ENCODE results near the gene TBC1D1. TPM values are rescaled to one million over a fixed set of nuclear protein-coding genes. Genes with fewer than 3 reads are reported as not detected.

TBC1D1 gene
- total RNA-seq, 1 donor from 2014 or later: 58.5 TPM

GRCh38 chr4:38164346-38164745 lies 273.5 kb downstream of the TBC1D1 start:
- Mint-ChIP-seq H3K9me3 (peaks cover 16% of the 10 kb centered on the region), H3K4me3 (ENCODE audit: low read depth) (no peak overlapping the region), H3K36me3 (ENCODE audit: low read depth) (peaks cover 3% of the 10 kb centered on the region), H3K27ac (no peak overlapping the region), H3K27me3 (ENCODE audit: low read depth) (peaks cover 15% of the 10 kb centered on the region), H3K4me1 (ENCODE audit: low read depth) (peaks cover 34% of the 10 kb centered on the region)
- no peak for DNase-seq (ENCODE audit: low spot score)
- intact Hi-C loops (cut with micrococcal nuclease): loop anchor here (10.0 kb wide), 1 partner anchor 360 kb away; no protein-coding TSS in a partner anchor

- intact Hi-C loops (cut with micrococcal nuclease): loop anchor here (10.0 kb wide), 1 partner anchor 359 kb away; no protein-coding TSS in a partner anchor
- Mint-ChIP-seq H3K9me3 (peaks cover 16% of the 10 kb centered on the region), H3K4me1 (ENCODE audit: low read depth) (peaks cover 26% of the 10 kb centered on the region), H3K36me3 (ENCODE audit: low read depth) (peaks cover 3% of the 10 kb centered on the region), H3K27ac (no peak overlapping the region), H3K4me3 (ENCODE audit: low read depth) (no peak overlapping the region), H3K27me3 (ENCODE audit: low read depth) (peaks cover 28% of the 10 kb centered on the region)
- no peak for DNase-seq (ENCODE audit: low spot score)
Observed at GRCh38 chr4:38166082-38166481, 275.2 kb downstream of the TBC1D1 start.

GRCh38 chr4:38166768-38167167 lies 275.9 kb downstream of the TBC1D1 start:
- no peak overlapping the region for H3K27ac Mint-ChIP-seq
- H3K4me3 Mint-ChIP-seq (ENCODE audit: low read depth): no peak overlapping the region
- peaks cover 28% of the 10 kb centered on the region for H3K27me3 Mint-ChIP-seq (ENCODE audit: low read depth)
- H3K9me3 Mint-ChIP-seq: peaks cover 16% of the 10 kb centered on the region
- H3K36me3 Mint-ChIP-seq (ENCODE audit: low read depth): peaks cover 3% of the 10 kb centered on the region
- no peak for DNase-seq (ENCODE audit: low spot score)
- intact Hi-C loops (cut with micrococcal nuclease): loop anchor here (10.0 kb wide), 1 partner anchor 358 kb away; no protein-coding TSS in a partner anchor
- peaks cover 22% of the 10 kb centered on the region for H3K4me1 Mint-ChIP-seq (ENCODE audit: low read depth)

GRCh38 chr4:38167973-38168372 lies 277.1 kb downstream of the TBC1D1 start:
- Mint-ChIP-seq H3K27me3 (ENCODE audit: low read depth) (peaks cover 35% of the 10 kb centered on the region), H3K4me1 (ENCODE audit: low read depth) (peaks cover 17% of the 10 kb centered on the region), H3K4me3 (ENCODE audit: low read depth) (no peak overlapping the region), H3K27ac (no peak overlapping the region), H3K9me3 (peaks cover 16% of the 10 kb centered on the region), H3K36me3 (ENCODE audit: low read depth) (peaks cover 3% of the 10 kb centered on the region)
- intact Hi-C loops (cut with micrococcal nuclease): loop anchor here (10.0 kb wide), 1 partner anchor 357 kb away; no protein-coding TSS in a partner anchor
- no peak for DNase-seq (ENCODE audit: low spot score)

GRCh38 chr4:38169524-38169923 lies 278.6 kb downstream of the TBC1D1 start:
- H3K4me1 Mint-ChIP-seq (ENCODE audit: low read depth): peaks cover 10% of the 10 kb centered on the region
- no peak overlapping the region for H3K27ac Mint-ChIP-seq
- H3K9me3 Mint-ChIP-seq: peaks cover 8% of the 10 kb centered on the region
- no peak for DNase-seq (ENCODE audit: low spot score)
- H3K27me3 Mint-ChIP-seq (ENCODE audit: low read depth): peaks cover 45% of the 10 kb centered on the region
- peaks cover 3% of the 10 kb centered on the region for H3K36me3 Mint-ChIP-seq (ENCODE audit: low read depth)
- H3K4me3 Mint-ChIP-seq (ENCODE audit: low read depth): no peak overlapping the region
- intact Hi-C loops (cut with micrococcal nuclease): loop anchor here (10.0 kb wide), 1 partner anchor 355 kb away; no protein-coding TSS in a partner anchor

- H3K4me3 Mint-ChIP-seq (ENCODE audit: low read depth): no peak overlapping the region
- H3K4me1 Mint-ChIP-seq (ENCODE audit: low read depth): peaks cover 12% of the 10 kb centered on the region
- no peak overlapping the region for H3K27ac Mint-ChIP-seq
- H3K36me3 Mint-ChIP-seq (ENCODE audit: low read depth): no peaks in the 10 kb centered on the region
- intact Hi-C loops (cut with micrococcal nuclease): loop anchor here (10.0 kb wide), 2 partner anchors 284 to 694 kb away; partner anchors contain the start of gene FAM114A1
- peaks cover 2% of the 10 kb centered on the region for H3K9me3 Mint-ChIP-seq
- DNase-seq (ENCODE audit: low spot score): no peak
- peaks cover 45% of the 10 kb centered on the region for H3K27me3 Mint-ChIP-seq (ENCODE audit: low read depth)
Observed at GRCh38 chr4:38170338-38171169, 279.7 kb downstream of the TBC1D1 start.

- no peak overlapping the region for H3K4me3 Mint-ChIP-seq (ENCODE audit: low read depth)
- intact Hi-C loops (cut with micrococcal nuclease): loop anchor here (10.0 kb wide), 2 partner anchors 283 to 693 kb away; partner anchors contain the start of gene FAM114A1
- no peak overlapping the region for H3K27ac Mint-ChIP-seq
- peaks cover 41% of the 10 kb centered on the region for H3K27me3 Mint-ChIP-seq (ENCODE audit: low read depth)
- no peaks in the 10 kb centered on the region for H3K36me3 Mint-ChIP-seq (ENCODE audit: low read depth)
- H3K9me3 Mint-ChIP-seq: no peaks in the 10 kb centered on the region
- peaks cover 10% of the 10 kb centered on the region for H3K4me1 Mint-ChIP-seq (ENCODE audit: low read depth)
- no peak for DNase-seq (ENCODE audit: low spot score)
Observed at GRCh38 chr4:38172078-38172477, 281.2 kb downstream of the TBC1D1 start.

- DNase-seq (ENCODE audit: low spot score): no peak
- intact Hi-C loops (cut with micrococcal nuclease): loop anchor here (10.0 kb wide), 2 partner anchors 281 to 691 kb away; partner anchors contain the start of gene FAM114A1
- Mint-ChIP-seq H3K9me3 (no peaks in the 10 kb centered on the region), H3K36me3 (ENCODE audit: low read depth) (no peaks in the 10 kb centered on the region), H3K27ac (no peak overlapping the region), H3K4me1 (ENCODE audit: low read depth) (peaks cover 23% of the 10 kb centered on the region), H3K4me3 (ENCODE audit: low read depth) (no peak overlapping the region), H3K27me3 (ENCODE audit: low read depth) (peaks cover 43% of the 10 kb centered on the region)
Observed at GRCh38 chr4:38173935-38174518, 283.1 kb downstream of the TBC1D1 start.

GRCh38 chr4:38174801-38175200 lies 283.9 kb downstream of the TBC1D1 start:
- no peak overlapping the region for H3K4me3 Mint-ChIP-seq (ENCODE audit: low read depth)
- no peak overlapping the region for H3K27ac Mint-ChIP-seq
- no peaks in the 10 kb centered on the region for H3K36me3 Mint-ChIP-seq (ENCODE audit: low read depth)
- no peak for DNase-seq (ENCODE audit: low spot score)
- H3K4me1 Mint-ChIP-seq (ENCODE audit: low read depth): peaks cover 23% of the 10 kb centered on the region
- no peaks in the 10 kb centered on the region for H3K9me3 Mint-ChIP-seq
- peaks cover 40% of the 10 kb centered on the region for H3K27me3 Mint-ChIP-seq (ENCODE audit: low read depth)
- intact Hi-C loops (cut with micrococcal nuclease): loop anchor here (10.0 kb wide), 2 partner anchors 280 to 690 kb away; partner anchors contain the start of gene FAM114A1

GRCh38 chr4:38176165-38176564 lies 285.3 kb downstream of the TBC1D1 start:
- no peaks in the 10 kb centered on the region for H3K36me3 Mint-ChIP-seq (ENCODE audit: low read depth)
- H3K9me3 Mint-ChIP-seq: no peaks in the 10 kb centered on the region
- H3K4me1 Mint-ChIP-seq (ENCODE audit: low read depth): peaks cover 23% of the 10 kb centered on the region
- H3K4me3 Mint-ChIP-seq (ENCODE audit: low read depth): no peak overlapping the region
- H3K27ac Mint-ChIP-seq: no peak overlapping the region
- DNase-seq (ENCODE audit: low spot score): no peak
- H3K27me3 Mint-ChIP-seq (ENCODE audit: low read depth): peaks cover 34% of the 10 kb centered on the region
- intact Hi-C loops (cut with micrococcal nuclease): loop anchor here (10.0 kb wide), 2 partner anchors 279 to 689 kb away; partner anchors contain the start of gene FAM114A1

- Mint-ChIP-seq H3K27ac (no peak overlapping the region), H3K36me3 (ENCODE audit: low read depth) (no peaks in the 10 kb centered on the region), H3K4me1 (ENCODE audit: low read depth) (peaks cover 23% of the 10 kb centered on the region), H3K9me3 (no peaks in the 10 kb centered on the region), H3K4me3 (ENCODE audit: low read depth) (no peak overlapping the region), H3K27me3 (ENCODE audit: low read depth) (peaks cover 33% of the 10 kb centered on the region)
- DNase-seq (ENCODE audit: low spot score): peak; percentile 54
- intact Hi-C loops (cut with micrococcal nuclease): loop anchor here (1.0 to 10.0 kb wide), 3 partner anchors 46 to 688 kb away; partner anchors contain the start of gene FAM114A1
Observed at GRCh38 chr4:38177035-38177546, 286.2 kb downstream of the TBC1D1 start.

- Mint-ChIP-seq H3K9me3 (no peaks in the 10 kb centered on the region), H3K4me1 (ENCODE audit: low read depth) (peaks cover 23% of the 10 kb centered on the region), H3K27ac (no peak overlapping the region), H3K4me3 (ENCODE audit: low read depth) (no peak overlapping the region), H3K36me3 (ENCODE audit: low read depth) (no peaks in the 10 kb centered on the region), H3K27me3 (ENCODE audit: low read depth) (peaks cover 31% of the 10 kb centered on the region)
- DNase-seq (ENCODE audit: low spot score): no peak
- intact Hi-C loops (cut with micrococcal nuclease): loop anchor here (1.0 to 10.0 kb wide), 5 partner anchors 47 to 687 kb away; partner anchors contain the start of gene FAM114A1
Observed at GRCh38 chr4:38177641-38178391, 286.9 kb downstream of the TBC1D1 start.
